GM18507 (cell line): ENCODE results near the gene USP17L19.
"Not testable (repeated sequence)": the region's sequence is repeated elsewhere in the genome, so short reads cannot be mapped to it uniquely, and the experiment has no call there.

Experiments used
- DNase-seq: peaks from one replicate; pipeline ENCODE4 v3.0.0; 2011; ENCODE audit warnings: low read depth; ENCODE audit not compliant: insufficient read length; ENCODE audit errors: extremely low spot score
- FAIRE-seq: peaks from 2 replicates; lab custom pipeline; 2011; peaks lifted over from hg19 to GRCh38; lab: Jason Lieb, UNC

Gene USP17L19

GRCh38 chr4:9253078-9253477, at the start of gene USP17L19:
Gene USP17L19 (plus strand): TSS chr4:9253378. CDS start chr4:9253378, 0 bp downstream.
- not testable (repeated sequence) for FAIRE-seq

DNA sequence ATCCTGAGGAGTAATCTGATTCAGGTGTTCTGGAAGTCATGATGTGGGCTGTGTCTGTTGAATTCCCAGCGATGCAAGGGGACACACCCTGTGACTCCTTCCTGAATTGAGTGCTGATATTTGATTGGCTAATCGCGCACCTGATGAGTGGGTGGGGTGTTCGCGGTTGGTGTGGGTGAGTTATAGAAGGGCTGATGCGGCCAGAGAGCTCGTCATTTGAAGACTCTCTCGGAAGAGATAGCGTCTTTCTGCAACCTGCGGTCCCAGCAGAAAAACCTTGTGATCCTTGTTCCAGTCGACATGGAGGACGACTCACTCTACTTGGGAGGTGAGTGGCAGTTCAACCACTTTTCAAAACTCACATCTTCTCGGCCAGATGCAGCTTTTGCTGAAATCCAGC, 42.8 kb upstream of the USP17L19 start, which contains the start of gene USP17L10:
Gene USP17L10, plus strand, starts transcription at position 301 of the 400 bp plus-strand sequence. Its CDS starts 0 bp downstream, at position 301.
- DNase-seq, FAIRE-seq: not testable (repeated sequence)

More at GRCh38 chr4:9253078-9253477, at the start of gene USP17L19:
- not testable (repeated sequence) for DNase-seq

- DNase-seq, FAIRE-seq: not testable (repeated sequence)
Measured at GRCh38 chr4:9214701-9215100, 38.5 kb upstream of the USP17L19 start.

DNA sequence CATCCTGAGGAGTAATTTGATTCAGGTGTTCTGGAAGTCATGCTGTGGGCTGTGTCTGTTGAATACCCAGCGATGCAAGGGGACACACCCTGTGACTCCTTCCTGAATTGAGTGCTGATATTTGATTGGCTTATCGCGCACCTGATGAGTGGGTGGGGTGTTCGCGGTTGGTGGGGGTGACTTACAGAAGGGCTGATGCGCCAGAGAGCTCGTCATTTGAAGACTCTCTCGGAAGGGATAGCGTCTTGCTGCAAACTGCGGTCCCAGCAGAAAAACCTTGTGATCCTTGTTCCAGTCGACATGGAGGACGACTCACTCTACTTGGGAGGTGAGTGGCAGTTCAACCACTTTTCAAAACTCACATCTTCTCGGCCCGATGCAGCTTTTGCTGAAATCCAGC, 38.1 kb upstream of the USP17L19 start, which contains the start of gene USP17L11:
Gene USP17L11, plus strand, starts transcription at position 301 of the 400 bp plus-strand sequence. Its CDS starts 0 bp downstream, at position 301.
- DNase-seq, FAIRE-seq: not testable (repeated sequence)

DNA sequence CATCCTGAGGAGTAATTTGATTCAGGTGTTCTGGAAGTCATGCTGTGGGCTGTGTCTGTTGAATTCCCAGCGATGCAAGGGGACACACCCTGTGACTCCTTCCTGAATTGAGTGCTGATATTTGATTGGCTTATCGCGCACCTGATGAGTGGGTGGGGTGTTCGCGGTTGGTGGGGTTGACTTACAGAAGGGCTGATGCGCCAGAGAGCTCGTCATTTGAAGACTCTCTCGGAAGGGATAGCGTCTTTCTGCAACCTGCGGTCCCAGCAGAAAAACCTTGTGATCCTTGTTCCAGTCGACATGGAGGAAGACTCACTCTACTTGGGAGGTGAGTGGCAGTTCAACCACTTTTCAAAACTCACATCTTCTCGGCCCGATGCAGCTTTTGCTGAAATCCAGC, 33.3 kb upstream of the USP17L19 start, which contains the start of gene USP17L12:
Gene USP17L12, plus strand, starts transcription at position 301 of the 400 bp plus-strand sequence. Its CDS starts 0 bp downstream, at position 301.
- DNase-seq, FAIRE-seq: not testable (repeated sequence)

- DNase-seq, FAIRE-seq: not testable (repeated sequence)
Measured at GRCh38 chr4:9224596-9224995, 28.6 kb upstream of the USP17L19 start, which contains the start of gene USP17L13. Gene USP17L13 (plus strand): TSS chr4:9224896. CDS start chr4:9224896, 0 bp downstream.

- not testable (repeated sequence) for FAIRE-seq, DNase-seq
Measured at GRCh38 chr4:9230249-9230648, 22.9 kb upstream of the USP17L19 start.

GRCh38 chr4:9234085-9234484, 19.1 kb upstream of the USP17L19 start, which contains the start of gene USP17L15:
Gene USP17L15 (plus strand): TSS chr4:9234385. CDS start chr4:9234385, 0 bp downstream.
- FAIRE-seq, DNase-seq: not testable (repeated sequence)

- not testable (repeated sequence) for FAIRE-seq, DNase-seq
Measured at GRCh38 chr4:9238461-9238860, 14.7 kb upstream of the USP17L19 start.

DNA sequence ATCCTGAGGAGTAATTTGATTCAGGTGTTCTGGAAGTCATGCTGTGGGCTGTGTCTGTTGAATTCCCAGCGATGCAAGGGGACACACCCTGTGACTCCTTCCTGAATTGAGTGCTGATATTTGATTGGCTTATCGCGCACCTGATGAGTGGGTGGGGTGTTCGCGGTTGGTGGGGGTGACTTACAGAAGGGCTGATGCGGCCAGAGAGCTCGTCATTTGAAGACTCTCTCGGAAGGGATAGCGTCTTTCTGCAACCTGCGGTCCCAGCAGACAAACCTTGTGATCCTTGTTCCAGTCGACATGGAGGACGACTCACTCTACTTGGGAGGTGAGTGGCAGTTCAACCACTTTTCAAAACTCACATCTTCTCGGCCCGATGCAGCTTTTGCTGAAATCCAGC, 9.6 kb upstream of the USP17L19 start, which contains the start of gene USP17L17:
Gene USP17L17, plus strand, starts transcription at position 301 of the 400 bp plus-strand sequence. Its CDS starts 0 bp downstream, at position 301.
- FAIRE-seq, DNase-seq: not testable (repeated sequence)

DNA sequence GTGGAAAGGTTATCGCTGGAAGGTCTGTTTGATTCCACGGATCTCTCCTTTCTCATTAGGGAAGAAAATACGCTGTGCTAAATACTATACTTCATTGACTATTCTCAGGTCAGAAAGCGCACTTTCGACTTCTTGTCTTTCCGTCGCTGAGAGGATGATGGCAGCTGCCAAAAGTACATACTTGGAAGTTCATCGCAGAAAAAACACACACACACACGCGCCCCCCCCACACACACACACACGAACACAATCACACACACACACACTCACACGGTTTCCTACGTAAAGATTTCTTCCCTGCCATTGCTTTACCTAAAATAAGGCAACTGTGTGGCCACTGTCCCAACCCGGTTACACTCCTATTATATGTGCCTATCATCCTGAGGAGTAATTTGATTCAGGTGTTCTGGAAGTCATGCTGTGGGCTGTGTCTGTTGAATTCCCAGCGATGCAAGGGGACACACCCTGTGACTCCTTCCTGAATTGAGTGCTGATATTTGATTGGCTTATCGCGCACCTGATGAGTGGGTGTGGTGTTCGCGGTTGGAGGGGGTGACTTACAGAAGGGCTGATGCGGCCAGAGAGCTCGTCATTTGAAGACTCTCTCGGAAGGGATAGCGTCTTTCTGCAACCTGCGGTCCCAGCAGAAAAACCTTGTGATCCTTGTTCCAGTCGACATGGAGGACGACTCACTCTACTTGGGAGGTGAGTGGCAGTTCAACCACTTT, 5.1 kb upstream of the USP17L19 start, which contains the start of gene USP17L18:
Gene USP17L18, plus strand, starts transcription at position 678 of the 728 bp plus-strand sequence. Its CDS starts 0 bp downstream, at position 678.
- FAIRE-seq, result not testable (repeated sequence)

DNA sequence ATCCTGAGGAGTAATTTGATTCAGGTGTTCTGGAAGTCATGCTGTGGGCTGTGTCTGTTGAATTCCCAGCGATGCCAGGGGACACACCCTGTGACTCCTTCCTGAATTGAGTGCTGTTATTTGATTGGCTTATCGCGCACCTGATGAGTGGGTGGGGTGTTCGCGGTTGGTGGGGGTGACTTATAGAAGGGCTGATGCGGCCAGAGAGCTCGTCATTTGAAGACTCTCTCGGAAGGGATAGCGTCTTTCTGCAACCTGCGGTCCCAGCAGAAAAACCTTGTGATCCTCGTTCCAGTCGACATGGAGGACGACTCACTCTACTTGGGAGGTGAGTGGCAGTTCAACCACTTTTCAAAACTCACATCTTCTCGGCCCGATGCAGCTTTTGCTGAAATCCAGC, 4.6 kb downstream of the USP17L19 start, which contains the start of gene USP17L20:
Gene USP17L20, plus strand, starts transcription at position 301 of the 400 bp plus-strand sequence. Its CDS starts 0 bp downstream, at position 301.
- not testable (repeated sequence) for DNase-seq, FAIRE-seq

More for the DNA sequence above, 5.1 kb upstream of the USP17L19 start, which contains the start of gene USP17L18:
- DNase-seq, result not testable (repeated sequence)

DNA sequence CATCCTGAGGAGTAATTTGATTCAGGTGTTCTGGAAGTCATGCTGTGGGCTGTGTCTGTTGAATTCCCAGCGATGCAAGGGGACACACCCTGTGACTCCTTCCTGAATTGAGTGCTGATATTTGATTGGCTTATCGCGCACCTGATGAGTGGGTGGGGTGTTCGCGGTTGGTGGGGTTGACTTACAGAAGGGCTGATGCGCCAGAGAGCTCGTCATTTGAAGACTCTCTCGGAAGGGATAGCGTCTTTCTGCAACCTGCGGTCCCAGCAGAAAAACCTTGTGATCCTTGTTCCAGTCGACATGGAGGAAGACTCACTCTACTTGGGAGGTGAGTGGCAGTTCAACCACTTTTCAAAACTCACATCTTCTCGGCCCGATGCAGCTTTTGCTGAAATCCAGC, 9.4 kb downstream of the USP17L19 start, which contains the start of gene USP17L21:
Gene USP17L21, plus strand, starts transcription at position 301 of the 400 bp plus-strand sequence. Its CDS starts 0 bp downstream, at position 301.
- not testable (repeated sequence) for DNase-seq, FAIRE-seq

DNA sequence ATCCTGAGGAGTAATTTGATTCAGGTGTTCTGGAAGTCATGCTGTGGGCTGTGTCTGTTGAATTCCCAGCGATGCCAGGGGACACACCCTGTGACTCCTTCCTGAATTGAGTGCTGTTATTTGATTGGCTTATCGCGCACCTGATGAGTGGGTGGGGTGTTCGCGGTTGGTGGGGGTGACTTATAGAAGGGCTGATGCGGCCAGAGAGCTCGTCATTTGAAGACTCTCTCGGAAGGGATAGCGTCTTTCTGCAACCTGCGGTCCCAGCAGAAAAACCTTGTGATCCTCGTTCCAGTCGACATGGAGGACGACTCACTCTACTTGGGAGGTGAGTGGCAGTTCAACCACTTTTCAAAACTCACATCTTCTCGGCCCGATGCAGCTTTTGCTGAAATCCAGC, 14.1 kb downstream of the USP17L19 start, which contains the start of gene USP17L22:
Gene USP17L22, plus strand, starts transcription at position 301 of the 400 bp plus-strand sequence. Its CDS starts 0 bp downstream, at position 301.
- DNase-seq, result not testable (repeated sequence)

GRCh38 chr4:9271719-9272118, 18.5 kb downstream of the USP17L19 start:
- FAIRE-seq, result not testable (repeated sequence)

More for the DNA sequence above, 14.1 kb downstream of the USP17L19 start, which contains the start of gene USP17L22:
- not testable (repeated sequence) for FAIRE-seq

More at GRCh38 chr4:9271719-9272118, 18.5 kb downstream of the USP17L19 start:
- not testable (repeated sequence) for DNase-seq
